HFF-Myc (cell line): Measurements from ENCODE around the gene STX8.

ENCODE experiments used
- DNase-seq: peaks from one replicate; pipeline ENCODE4 v3.0.0-alpha.2; 2011; ENCODE audit warnings: low read depth; ENCODE audit errors: extremely low read depth
- H3K4me3 ChIP-seq: replicated peaks from 2 replicates; pipeline ENCODE4 v1.5.1; 2011; ENCODE audit warnings: low read depth, mild to moderate bottlenecking, control low read depth, low read length
- TF ChIP-seq, protein P1 (sequence below): IDR thresholded peaks from 2 replicates; pipeline ENCODE4 v1.5.1; 2012; ENCODE audit warnings: mild to moderate bottlenecking, low read depth, low read length, control low read depth; ENCODE audit errors: missing control alignments

STX8 gene

DNA sequence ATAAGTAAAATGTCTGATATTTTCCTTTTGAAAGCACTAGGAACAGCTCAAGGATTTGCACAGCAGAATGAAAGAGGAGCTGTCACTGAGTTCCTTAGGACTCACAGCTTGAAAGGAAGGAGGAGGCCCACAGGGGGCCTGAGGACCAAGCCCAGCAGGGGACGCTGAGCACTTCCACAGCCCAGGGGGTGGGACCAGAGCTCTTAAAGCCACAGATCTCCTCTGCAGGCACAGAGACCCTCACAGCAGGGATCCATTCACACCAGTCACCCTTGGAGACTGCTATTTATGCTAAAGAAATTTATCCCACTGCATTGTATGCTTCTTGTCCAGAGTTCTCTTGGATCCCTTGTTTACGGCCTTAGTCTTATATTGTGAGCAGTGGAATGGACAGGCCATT, 253.3 kb downstream of the STX8 start:
- H3K4me3 ChIP-seq: no peak overlapping the region
- DNase-seq: no peak
- TF ChIP-seq, protein P1, sequence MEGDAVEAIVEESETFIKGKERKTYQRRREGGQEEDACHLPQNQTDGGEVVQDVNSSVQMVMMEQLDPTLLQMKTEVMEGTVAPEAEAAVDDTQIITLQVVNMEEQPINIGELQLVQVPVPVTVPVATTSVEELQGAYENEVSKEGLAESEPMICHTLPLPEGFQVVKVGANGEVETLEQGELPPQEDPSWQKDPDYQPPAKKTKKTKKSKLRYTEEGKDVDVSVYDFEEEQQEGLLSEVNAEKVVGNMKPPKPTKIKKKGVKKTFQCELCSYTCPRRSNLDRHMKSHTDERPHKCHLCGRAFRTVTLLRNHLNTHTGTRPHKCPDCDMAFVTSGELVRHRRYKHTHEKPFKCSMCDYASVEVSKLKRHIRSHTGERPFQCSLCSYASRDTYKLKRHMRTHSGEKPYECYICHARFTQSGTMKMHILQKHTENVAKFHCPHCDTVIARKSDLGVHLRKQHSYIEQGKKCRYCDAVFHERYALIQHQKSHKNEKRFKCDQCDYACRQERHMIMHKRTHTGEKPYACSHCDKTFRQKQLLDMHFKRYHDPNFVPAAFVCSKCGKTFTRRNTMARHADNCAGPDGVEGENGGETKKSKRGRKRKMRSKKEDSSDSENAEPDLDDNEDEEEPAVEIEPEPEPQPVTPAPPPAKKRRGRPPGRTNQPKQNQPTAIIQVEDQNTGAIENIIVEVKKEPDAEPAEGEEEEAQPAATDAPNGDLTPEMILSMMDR: no peak

DNA sequence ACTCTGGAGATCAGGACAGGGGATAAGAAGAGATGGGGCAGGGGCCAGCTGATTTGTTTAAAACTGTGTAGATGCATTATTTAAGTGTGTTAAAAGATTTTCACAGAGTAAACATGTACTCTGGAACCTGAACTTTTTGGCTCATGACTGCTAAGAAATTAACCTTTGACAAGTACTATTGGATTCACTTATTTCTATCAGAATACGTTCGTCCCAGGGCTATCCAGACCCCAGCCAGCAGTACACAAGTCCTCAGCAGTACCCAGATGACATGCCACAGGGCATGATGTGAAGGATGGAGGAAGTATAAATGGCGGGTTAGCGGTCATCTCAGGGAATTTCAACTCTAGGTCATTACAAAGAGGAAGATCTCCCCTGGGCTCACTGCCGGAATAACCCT, 253.7 kb downstream of the STX8 start:
- TF ChIP-seq, protein P1: no peak
- DNase-seq: no peak
- H3K4me3 ChIP-seq: no peak overlapping the region

DNA sequence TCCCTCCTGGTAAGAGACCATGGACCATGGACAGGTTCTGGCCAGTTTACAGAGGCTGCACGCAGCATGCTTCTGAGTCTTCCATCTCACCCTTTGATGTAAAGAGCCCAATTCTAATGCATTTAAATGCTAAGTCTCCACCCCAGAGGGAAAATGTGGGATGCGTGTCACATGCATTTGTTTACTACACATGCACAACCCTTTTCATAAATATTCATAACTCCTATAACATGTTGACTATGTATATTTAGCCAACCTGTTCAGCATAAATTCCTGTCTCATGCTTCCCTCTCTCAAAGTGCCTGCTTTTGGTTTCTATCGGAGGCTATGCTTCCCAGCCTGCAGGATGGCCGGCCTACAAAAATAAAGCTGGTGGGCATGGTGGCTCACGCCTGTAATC, 260.3 kb downstream of the STX8 start:
- no peak overlapping the region for H3K4me3 ChIP-seq
- no peak for DNase-seq
- TF ChIP-seq, protein P1: no peak

DNA sequence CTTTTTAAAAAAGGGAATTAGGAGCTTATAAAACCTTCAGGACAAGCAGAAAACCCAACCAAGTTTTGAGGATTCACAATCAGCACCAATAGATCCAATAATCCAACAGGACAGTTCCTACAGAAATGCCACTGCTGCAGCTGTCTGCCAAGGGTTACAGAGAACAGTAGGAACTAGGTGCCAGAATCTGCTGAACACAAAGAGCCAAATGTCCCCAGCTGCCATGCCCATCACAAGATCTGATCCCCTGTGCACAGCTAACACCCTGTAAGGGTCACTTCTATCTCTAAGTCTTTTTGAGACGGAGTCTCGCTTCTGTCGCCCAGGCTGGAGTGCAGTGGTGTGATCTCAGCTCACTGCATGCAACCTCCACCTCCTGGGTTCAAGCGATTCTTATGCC, 262.3 kb downstream of the STX8 start:
- DNase-seq: no peak
- TF ChIP-seq, protein P1: no peak
- no peak overlapping the region for H3K4me3 ChIP-seq

DNA sequence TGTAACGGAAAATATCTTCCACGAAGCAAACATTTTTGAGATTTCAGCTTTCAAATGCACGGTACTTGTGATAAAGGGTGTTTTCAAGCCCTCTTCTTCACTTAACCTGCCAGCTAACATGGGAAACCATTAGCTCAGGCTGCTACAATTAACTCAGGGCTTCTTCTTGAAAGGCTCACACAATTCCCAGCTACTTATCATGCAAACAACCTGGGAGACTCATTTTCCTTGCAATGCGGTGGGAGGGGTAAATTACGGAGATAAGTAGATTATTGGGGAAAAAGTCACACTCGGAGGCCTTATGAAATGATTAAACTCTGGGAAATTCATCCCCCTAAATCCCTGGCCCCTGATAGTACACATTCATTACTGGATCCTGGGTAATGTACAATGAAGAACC, 266.4 kb downstream of the STX8 start:
- no peak overlapping the region for H3K4me3 ChIP-seq
- DNase-seq: no peak
- TF ChIP-seq, protein P1: no peak

DNA sequence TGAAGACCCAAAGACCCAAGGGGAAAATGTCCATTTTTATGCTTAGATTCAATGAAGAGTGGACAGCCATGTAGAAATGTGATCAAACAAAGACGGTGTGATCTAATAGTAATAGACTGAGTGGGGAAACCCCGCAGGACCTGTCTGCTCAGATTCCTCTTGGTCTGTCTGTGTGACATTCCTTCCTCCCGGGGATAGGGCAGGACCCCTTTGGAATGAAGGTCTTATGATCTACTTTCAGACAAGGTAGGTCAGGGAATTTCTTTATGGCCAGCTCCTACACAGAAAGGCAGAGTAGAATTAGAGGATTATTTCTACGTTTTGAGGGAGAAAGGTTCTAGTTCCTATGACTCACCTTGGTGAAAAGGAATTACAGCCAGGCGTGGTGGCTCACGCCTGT, 267.6 kb downstream of the STX8 start:
- DNase-seq: no peak
- TF ChIP-seq, protein P1: no peak
- no peak overlapping the region for H3K4me3 ChIP-seq

DNA sequence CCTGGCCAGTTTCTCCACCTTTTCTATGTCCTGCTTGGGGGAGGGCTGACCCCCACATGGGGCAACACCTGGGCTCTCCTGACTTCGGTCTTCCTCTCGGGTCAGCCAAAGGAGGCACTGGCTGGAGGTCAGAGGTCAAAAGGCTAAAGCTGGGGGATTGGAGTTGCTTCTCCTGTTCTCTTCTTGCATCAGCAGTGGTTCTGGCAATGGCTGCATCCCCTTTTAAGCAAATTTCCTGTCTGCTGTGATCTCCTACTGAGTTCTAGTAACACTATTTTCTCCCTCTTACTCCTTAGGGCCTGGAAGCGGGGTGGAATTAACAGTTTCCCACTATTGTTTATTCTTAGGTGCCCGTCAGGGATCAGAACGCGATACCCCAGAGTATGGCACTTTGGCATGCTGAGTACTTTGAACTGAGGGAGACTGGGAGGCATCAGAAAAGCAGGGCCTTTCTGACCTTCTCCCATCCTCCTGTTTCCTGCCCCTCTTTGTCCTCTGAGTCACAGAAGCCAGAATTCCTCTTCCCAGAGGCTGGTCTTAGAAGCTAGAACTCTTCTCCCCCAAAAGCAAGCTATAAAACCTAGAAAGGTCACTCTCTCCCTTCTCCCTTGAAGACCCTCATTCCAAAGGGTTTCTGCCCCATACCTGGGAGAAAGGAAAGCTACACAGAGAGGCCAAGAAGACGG, 268.2 kb downstream of the STX8 start:
- H3K4me3 ChIP-seq: no peak overlapping the region
- no peak for DNase-seq
- TF ChIP-seq, protein P1: no peak
